Retina (tissue), 1 donor: ENCODE results near the gene PACSIN2.
A peak's percentile ranks its signal among the peaks of the same experiment; 100 is the strongest.

Experiments
- DNase-seq: peaks from one replicate; pipeline ENCODE4 v3.0.0-alpha.2; 2016

Gene PACSIN2

DNA sequence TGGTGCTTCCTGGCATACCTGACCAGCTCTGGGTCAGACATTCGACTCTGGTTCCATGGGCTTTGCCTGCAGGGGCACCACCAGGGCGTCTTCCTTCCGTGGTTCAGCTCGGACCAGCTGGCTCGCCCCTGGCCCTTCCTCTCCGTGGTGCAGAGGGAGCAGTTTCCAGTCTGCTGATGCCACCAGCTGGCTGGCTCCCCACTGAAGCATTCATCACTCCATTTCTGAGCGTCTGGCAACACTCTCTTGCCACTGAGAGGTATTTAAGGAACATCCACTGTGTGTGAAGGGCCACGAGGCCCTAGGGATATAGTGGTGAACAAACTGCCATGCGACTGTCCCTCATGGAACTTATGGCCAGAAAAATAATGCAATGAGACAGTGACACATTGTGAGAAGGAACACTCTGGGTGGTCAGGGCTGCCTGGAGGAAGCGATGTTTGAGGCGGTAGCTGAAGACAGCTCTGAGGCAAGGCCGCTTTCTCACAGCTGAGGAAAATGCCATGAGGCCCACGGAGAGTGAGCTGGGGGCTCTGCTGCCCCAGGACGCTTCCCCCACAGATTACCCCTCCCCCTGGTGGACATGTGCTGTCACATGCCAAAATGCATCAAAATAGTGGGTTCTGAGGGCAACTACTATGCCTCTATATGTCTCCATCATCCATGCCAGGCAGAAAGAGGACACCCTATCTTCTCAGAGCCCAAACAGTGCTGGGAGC lies 113.0 kb downstream of the PACSIN2 start:
- DNase-seq, result no peak

DNA sequence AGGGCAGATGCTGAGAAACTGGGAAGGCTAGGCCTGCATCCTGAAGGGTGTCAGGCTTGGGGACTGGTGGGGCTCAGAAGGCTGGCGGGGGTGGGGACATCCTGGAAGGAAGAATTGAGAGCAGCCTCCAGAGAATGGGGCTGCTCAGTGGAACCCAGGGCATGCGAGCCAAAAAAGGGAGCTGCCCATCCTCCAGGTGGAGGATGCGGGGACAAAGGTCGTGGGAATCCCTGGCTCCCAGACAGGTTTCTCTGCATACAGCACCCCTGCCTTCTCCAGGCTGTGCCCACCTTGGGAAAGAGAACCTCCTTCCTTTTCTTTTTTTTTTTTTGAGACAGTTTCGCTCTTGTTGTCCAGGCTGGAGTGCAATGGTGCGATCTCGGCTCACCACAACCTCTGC lies 117.0 kb downstream of the PACSIN2 start:
- DNase-seq, result no peak

DNA sequence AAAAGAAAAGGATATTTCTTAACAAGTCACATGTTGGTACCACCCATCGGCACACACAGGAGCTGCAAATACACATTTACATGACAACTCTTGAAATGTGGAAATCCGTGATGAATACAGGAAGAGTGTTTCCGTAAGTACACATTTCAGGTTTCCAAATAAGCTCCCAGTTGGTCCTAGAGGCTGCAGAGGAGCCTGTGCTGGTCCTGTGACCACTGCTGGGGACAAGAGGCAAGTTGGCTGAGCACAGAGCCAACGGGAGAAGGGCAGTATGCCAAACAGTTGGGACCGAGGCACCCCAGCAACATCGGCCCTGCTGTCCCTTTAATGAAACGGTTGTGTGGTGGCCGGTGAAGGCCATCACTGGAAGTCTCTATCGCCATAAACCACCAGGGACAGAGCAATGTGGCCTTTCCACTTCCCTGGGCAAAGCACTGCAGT lies 119.4 kb downstream of the PACSIN2 start:
- no peak for DNase-seq

DNA sequence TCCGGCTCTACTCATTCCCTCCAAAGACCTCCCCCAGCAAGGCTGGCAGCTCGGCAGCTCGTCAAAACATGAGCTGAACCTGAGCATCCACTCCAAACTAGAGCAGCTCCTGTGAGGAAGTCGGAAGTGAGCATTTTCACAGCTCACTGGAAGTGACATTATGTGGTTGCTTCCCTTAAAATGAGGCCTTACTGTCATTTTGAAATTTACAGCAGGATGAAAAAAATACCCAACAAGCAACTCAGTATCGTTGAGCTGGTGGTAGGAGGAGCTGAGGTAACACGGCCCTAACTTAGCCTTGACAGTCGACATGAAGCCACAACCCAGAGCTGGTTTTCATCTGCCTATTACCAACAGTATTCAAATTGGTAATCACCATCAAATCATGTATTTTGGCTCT lies 119.9 kb downstream of the PACSIN2 start:
- DNase-seq, result no peak

DNA sequence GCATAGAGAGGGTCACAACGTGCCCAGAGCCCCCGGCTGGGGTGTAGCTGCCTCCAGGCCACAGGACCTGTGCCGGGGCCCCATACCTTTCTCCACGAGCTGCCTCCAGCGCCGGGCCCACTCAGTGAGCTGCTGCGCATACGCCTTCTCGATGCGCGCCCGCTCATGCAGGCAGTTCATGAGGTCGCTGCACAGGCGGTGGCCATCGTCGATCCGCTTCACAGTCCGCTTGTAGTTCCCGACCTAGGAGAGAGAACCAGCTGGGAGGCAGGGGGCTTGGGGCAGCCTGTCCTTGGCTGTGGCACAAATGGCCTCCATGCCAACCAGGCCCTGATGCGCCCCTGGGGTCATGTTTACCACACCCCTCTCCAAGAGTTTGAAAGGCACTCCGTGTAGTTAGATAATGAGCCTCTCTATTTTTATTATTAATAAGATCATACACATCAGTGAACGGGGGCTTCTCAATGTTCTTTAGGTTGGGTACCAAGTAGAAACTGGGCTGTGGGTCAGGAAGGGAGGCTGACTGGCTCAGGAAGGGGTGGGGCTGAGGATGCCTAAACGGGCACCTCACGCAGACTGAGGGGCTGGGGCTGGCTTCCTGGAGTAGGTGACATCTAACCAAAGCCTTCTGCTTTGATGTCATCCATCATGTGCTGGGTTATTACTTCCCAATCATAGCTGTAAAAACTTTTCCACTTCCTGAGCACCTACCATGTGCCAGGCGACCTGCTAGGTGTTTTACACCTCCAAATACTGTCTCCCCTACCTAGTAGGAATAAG lies 121.4 kb downstream of the PACSIN2 start:
- DNase-seq, result peak; percentile 60

DNA sequence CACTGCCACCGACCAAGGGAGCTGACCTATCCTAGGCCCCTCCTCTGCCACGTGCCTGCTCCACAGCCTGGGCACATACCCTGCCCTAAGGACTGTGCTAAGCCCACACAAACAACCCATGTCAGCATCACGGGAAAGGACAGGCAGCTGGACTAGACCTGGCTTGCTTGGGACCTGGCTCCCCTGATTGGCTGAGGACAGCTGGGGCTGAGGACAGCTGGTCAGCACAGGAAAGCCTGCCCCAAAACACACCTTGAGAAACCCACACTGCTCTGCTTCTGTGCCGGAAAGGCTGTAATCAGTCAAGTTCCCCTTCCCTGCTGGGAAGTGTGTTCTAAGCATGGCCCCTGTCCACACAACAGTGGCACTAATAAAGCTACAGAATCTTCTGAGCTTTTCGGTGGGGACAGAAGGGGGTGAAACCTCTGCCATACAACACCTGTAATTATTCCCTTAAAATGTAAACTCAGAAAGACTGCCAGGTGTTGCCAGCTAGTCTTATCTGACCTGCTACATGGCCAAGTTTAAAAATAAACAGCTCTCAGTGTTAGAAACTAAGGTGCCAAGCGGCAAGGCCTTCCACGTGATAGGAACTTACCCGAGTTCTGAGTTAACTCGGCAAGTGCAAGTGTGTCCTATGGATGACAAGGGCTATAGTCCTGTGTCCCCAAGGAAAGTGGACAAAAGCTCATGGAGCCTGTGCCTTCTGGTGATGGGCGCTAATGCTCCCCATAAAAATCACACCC lies 122.2 kb downstream of the PACSIN2 start:
- no peak for DNase-seq

DNA sequence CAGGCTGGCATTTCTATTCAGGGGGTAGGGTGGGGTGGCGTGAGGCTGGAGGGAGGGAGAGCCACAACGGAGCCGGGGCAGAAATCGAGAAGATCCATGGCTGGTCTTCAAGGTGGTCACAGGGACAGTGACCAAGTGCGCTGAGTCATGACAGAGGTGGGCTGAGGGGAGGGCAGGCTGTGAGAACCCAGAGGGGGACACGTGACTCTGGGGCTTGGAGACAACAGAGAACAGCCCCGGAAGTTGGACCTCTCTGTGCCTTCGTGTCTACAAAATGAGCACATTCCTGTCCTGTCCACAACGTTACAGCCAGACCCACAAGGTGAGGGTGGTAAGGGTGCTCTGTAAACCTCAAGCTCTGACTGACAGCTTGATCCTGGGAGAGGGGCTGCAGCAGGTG lies 122.8 kb downstream of the PACSIN2 start:
- no peak for DNase-seq

DNA sequence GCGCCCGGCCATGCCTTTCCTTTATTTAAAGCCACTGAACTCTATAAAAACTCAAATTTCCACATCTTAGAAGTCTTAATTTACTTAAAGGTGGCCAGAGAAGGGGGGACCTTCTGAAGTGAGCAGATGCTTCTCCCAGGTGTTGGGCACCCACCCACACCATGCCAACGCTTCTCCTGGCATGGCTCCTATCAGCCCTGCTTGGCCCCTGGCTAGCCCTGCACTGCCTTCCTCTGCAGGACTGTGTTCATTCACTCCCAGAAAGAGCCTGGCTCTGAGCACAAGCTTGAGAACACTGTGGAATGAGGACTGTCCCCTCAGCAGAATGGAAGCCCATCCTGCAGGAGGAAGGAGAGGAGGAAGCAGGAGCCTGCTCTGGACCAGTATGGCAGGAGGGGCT lies 123.3 kb downstream of the PACSIN2 start:
- DNase-seq, result no peak

DNA sequence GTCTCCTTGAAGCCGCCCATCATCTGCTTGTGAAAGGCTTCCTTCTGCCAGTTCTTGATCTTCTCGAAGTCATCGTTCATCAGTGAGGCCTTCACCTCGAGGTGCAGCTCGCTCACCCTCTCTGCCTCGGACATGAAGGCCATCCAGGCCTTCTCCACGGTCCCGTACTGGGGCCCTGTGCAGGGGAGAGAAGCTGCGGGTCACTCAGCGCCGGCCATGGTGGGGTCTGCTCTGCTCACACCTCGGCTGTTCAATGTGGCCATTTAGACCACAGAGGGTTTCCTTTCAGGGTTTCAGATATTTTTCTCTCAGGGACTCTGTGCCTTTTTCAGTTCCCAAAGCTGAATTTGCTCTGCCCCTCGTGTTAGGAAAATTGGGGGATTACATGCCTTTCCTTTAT lies 123.9 kb downstream of the PACSIN2 start:
- DNase-seq, result no peak

DNA sequence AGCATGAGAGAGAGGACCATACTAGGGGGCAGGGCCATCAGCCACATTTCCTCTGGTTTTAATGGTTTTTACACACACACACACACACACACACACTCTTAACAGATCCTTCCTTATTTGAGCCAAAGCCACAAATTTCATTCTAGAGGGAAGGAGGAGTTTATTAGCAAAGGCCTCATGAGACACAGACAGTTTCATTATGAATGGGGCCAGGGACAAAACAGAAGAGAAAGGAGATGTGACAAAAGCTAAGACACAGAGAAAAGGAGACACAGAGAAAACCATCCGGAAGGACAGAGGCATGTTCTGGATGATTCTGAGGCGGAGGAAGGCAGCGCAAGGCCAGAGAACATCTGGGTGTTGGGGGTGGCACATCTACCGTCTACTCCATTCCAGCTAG lies 125.6 kb downstream of the PACSIN2 start:
- no peak for DNase-seq

DNA sequence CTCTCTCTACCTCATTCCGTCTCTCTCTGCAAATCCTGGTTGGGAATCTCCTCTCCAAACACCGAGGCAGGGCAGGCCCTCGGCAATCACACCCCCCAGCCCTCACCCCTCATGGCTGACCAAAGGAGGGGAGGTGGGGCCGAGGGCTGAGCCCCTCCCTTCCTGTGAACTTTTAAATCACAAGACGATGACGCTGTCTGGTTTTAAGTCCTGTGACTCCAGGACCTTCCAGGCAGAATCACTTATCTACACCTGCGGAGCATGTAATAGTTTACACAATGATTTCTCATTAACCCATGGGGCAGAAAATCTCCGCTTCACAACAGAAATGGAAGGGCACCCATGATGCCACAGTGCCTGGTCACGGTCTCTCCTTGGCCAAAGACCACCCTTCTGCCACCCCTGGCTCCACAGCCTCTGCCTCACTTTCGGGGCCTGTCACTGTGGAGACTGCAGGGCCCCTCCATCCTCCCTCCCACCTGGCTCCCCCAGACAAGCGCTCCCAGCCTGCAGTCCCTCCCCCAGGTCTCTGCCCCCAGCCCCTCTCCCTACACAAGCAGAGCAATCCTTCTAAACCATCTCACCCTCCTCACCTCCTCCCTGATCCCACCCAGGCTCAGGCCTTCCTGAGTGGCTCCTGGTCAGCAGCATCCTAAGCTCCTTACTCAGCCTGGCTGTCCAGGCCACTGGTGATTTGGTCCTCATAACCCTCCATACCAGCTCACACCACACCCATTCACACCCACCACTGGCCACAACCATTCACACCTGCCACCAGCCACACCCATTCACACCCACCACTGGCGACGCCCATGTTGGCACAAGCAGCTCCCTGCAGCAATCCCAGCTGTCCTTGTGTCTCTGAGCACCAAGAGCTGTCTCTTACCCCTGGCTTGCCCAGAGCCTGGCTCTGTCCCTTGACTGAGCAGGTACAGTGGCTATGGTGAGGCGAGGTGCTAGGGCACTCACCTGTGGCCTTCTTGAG lies 127.1 kb downstream of the PACSIN2 start:
- no peak for DNase-seq

DNA sequence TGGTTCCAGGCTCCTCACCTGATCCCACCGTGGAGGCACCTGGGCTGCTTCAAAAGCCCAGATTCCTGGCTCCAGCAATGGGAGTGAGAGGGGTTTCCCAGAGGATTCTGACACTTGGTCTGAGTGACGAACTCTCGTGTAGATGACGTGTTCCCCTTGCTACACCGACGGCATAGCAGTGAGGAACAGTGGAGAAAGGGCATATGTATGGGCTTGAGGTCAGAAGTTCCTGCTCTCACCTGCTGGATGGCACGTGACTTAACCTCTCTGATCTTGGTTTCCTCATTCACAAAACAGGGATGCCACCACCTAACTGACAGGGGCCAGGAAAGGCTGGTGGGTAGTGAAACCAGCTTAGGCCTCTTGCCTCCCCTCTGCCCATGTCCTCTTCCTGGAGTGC lies 127.8 kb downstream of the PACSIN2 start:
- DNase-seq, result no peak

DNA sequence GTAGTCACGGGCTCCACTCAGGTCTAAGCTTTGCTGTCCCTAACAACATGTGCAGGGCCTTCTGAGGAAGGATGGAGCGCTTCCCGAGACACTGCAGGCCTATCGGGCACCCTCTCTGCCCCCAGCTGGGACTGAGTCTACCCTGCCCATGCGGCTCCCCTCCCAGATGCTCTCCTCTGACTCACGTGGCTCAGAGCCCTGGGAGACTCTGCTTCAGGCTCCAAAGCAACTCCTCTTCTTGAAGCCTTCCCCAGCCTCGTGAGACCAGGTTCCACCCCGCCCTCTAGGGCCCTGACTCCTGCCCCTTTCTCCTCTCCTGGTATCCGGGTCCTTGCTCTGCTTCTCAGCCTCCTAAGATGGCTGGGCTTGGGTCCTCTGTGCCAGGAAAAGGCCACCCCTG lies 129.5 kb downstream of the PACSIN2 start:
- no peak for DNase-seq

DNA sequence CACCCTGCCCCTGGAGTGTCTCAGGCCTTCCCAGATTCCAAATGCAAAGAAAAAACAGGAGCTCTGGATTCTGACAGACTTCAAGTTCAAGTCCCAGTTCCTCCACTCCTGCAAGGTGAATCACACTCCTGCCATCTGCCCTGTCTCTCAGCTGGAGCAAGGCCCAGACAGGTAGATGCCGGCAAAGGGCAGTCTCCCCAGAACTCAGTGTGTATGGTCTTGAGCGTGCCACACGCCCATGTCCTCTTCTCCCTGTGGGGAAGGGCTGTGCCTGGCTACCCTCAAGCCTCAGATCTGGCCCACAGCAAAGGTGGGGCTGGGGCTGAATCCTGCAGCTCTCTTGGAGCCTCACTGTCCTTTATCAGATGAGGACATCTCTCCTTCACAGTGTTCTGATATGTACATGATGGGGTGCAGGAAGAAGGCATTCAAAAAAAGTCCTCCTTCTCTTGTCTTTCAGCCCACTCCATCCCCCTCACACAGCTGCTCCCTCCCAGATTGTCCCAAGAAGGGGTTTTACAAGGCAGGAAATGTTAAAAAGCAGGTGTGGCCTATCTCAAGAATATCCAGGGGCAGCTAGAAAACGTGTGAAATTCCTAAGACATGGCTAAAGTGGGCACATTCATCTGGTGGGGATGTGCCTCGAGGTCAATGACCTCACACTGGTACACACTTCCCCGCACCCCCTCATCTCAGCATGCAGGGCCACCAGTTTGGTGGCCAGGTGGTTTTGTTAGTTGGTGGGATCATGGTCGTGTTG lies 130.2 kb downstream of the PACSIN2 start:
- DNase-seq, result no peak

DNA sequence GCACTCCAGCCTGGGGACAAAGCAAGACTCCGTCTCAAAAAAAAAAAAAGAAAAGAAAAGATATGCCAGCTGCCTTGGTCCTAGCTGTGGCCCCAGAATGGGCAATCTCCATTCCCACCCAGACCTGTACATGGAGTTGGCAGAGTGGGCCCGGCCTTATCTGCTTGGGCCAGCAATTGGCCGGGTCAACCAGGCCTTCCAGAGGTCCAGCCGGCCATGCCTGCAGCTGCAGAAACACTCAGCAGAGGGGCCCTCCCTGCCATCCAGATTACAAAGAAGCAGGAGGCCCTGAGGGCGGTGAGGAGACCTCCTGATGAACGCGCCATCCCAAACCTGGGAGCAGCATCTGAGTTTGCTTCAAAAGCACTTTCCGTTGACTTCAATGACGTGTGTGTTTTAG lies 131.0 kb downstream of the PACSIN2 start:
- no peak for DNase-seq

DNA sequence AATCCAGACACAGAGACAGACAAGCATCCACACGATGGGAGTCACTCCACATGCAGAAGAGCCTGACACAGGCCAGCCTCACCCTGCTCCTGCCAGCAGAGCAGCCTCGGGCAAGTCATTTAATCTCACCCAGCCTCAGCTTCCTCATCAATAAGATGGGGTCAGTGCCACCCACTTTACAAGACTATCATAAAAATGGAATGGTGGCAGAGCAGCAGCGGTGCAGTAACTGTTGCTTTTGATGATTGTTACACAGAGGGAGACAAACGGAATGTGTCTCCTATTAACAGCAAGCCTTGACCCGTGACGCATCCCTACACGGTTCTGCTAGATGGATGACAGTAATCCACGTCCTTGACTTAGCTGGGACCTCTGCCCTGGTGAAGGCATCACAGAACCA lies 131.8 kb downstream of the PACSIN2 start:
- no peak for DNase-seq

DNA sequence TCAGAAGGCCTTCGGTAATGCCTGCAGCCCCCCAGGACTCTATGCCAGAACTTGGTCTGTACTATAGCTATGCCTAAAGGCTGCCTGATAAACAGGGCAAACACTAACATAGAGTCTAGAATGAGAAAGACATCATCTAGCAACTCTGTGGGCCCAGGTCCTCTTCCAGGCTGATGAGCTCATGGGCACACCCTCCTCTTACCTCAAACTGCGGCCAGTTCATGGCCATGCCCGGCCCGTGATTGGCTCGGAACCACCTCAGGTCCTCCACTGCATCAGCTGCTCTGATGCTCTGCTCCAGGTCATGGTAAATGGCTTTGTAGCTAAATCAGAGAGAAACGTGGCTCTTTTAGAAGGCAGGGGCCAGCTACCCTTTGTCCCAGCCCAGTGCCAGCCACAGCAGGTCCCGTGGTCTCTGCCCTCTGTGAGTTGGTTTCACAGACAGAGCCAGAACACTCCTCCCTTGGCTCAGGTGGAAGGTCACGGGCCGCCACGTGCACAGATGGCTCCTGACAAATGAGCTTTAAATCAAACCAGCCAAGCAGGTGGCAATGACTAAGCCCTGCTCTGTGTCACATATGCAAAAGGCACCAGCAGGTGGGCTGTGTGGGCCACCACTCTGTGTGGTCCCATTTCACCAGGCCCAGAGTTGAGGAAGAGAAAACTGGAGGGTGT lies 132.8 kb downstream of the PACSIN2 start:
- DNase-seq, result no peak

DNA sequence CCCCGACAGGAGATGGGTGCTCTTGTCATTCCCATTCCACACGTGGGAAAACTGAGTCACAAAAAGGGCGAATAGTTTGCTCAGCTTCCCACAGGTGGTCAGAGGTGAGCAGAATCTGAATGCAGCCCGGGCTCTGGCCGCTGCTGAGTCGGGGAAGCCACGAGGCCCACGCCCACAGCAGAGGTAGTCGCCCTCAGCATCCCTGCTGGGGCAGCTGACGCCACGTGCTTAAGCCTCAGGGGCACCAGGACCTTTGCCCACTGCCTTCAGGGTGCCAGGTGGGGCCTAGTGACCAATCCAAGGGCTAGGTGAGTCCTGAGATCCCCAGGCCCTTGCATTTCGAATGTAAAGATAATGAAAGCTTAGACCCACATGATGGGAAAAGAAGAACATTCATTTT lies 133.7 kb downstream of the PACSIN2 start:
- DNase-seq, result no peak

DNA sequence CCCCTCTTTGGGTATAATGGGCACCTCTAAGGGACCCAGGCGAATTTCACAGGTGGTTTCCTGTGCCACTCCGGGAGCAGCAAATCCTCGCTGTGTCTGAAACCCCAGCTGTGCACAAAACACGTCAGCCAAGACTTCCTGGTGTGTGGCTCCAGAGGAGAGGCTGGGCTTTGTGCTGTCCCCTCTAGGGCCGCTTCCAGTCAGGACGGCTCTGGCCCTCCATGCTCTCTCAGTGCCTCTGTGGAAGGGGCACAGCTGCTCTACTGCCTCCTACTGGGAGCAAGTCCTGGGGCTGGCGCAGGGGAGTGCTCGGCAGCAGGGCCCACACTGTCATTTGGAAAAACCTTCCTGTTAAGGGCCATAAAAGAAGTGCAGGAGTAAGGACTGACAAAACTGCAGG lies 134.1 kb downstream of the PACSIN2 start:
- no peak for DNase-seq

DNA sequence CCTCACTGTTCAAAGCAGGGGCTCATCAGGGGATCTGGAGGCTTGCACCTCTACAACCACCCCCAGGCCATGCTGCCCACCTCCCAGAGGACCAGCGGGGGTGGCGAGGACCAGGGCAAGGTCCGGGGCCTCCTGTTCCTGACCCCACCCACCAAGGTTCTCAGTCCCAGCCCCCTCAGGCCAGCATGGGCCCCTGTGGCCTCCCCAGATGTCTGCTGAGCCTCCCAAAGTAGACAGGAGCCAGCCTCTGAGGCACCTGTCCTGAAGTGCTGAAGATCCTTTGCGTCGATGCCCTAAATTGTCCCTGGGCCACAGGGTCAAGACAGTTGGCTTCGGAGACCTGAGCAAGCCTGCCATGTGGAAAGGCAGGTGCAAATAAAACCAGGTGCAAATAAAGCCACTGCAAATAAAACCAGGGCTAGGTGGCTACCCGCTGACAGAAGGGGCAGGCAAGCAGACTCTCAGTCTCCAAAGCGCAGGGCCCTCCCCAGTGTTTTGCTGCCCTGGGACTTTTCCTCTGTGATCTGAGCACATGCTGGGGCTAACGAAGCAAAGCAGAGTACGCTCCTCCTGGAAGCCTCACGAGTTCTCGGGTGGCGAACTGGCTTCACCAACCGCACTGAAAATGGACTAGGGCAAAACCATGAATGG lies 135.5 kb downstream of the PACSIN2 start:
- DNase-seq, result no peak
